Measurements from ENCODE around the gene TIMM21. TPM values are rescaled to one million over a fixed set of nuclear protein-coding genes. Genes with fewer than 3 reads are reported as not detected.

The TIMM21 gene
- total and polyA plus RNA-seq, 4 donors: 22.0 to 39.2 (median 30.0) TPM

- peak overlapping the region; percentile 84 to 86 for H3K27ac ChIP-seq (ENCODE audit: low read depth in 1 of 2, low read length in 2 of 2)
- DNase-seq (ENCODE audit: low spot score): peak; percentile 55
- peak overlapping the region; percentile 49 to 79 for H3K9ac ChIP-seq (ENCODE audit: low read depth in 1 of 2, low read length in 2 of 2)
- TF ChIP-seq ATF3 (IDR thresholded peaks at IDR 0.05) (no peak), RXRA (IDR thresholded peaks at IDR 0.05) (peak; percentile 4 to 36), FOXA1 (IDR thresholded peaks at IDR 0.05) (peak; percentile 84), FOXA2 (IDR thresholded peaks at IDR 0.05) (peak; percentile 94), GABPA (IDR thresholded peaks at IDR 0.05 in 1 of 2, conservative IDR thresholded peaks at IDR 0.05 in 1 of 2) (no peak), CTCF (IDR thresholded peaks at IDR 0.05; ENCODE audit: low read depth, low read length, missing input control) (peak; percentile 89), TAF1 (conservative IDR thresholded peaks at IDR 0.05) (no peak), MAX (IDR thresholded peaks at IDR 0.05) (peak; percentile 24), YY1 (IDR thresholded peaks at IDR 0.05) (peak; percentile 91), HNF4A (conservative IDR thresholded peaks at IDR 0.05) (peak in 1 of 2 donors; percentile 14), SP1 (IDR thresholded peaks at IDR 0.05) (peak; percentile 18), RAD21 (IDR thresholded peaks at IDR 0.05) (peak; percentile 95 to 97)
- no peaks in the 10 kb centered on the region for H3K36me3 ChIP-seq (ENCODE audit: control insufficient read depth in 4 of 4, insufficient read depth in 3 of 4, low read depth in 1 of 4, low read length in 3 of 4)
- H3K27me3 ChIP-seq (ENCODE audit: control insufficient read depth in 4 of 4, insufficient read depth in 4 of 4, low read length in 3 of 4): no peaks in the 10 kb centered on the region
- 3% methylated on average over 9 of the region's 9 CpGs for WGBS
- H3K4me1 ChIP-seq (ENCODE audit: control insufficient read depth in 4 of 4, insufficient read depth in 4 of 4, low read length in 3 of 4): peaks cover 7 to 27% (median 20%) of the 10 kb centered on the region in 4 donors
- H3K4me3 ChIP-seq (ENCODE audit: low read depth in 1 of 3, low read length in 3 of 3): peak overlapping the region; percentile 30 to 69 (median 41)
- no peaks in the 10 kb centered on the region for H3K9me3 ChIP-seq (ENCODE audit: control insufficient read depth in 4 of 4, low read length in 3 of 4)
Observed at GRCh38 chr18:74196220-74197119, 48.1 kb downstream of the TIMM21 start.

GRCh38 chr18:74197705-74198341 is 49.5 kb downstream of the TIMM21 start:
- H3K4me1 ChIP-seq (ENCODE audit: control insufficient read depth in 4 of 4, insufficient read depth in 4 of 4, low read length in 3 of 4): peaks cover 7 to 27% (median 20%) of the 10 kb centered on the region in 4 donors
- H3K27ac ChIP-seq (ENCODE audit: low read depth in 1 of 2, low read length in 2 of 2): peak overlapping the region; percentile 84 to 86
- H3K4me3 ChIP-seq (ENCODE audit: low read depth in 1 of 3, low read length in 3 of 3): no peak overlapping the region
- DNase-seq (ENCODE audit: low spot score): no peak
- H3K27me3 ChIP-seq (ENCODE audit: control insufficient read depth in 4 of 4, insufficient read depth in 4 of 4, low read length in 3 of 4): no peaks in the 10 kb centered on the region
- WGBS: 35% methylated on average over 11 of the region's 11 CpGs
- no peaks in the 10 kb centered on the region for H3K36me3 ChIP-seq (ENCODE audit: control insufficient read depth in 4 of 4, insufficient read depth in 3 of 4, low read depth in 1 of 4, low read length in 3 of 4)
- no peak overlapping the region for H3K9ac ChIP-seq (ENCODE audit: low read depth in 1 of 2, low read length in 2 of 2)
- H3K9me3 ChIP-seq (ENCODE audit: control insufficient read depth in 4 of 4, low read length in 3 of 4): no peaks in the 10 kb centered on the region
- peak; percentile 97 to 98 for TF ChIP-seq RXRA (IDR thresholded peaks at IDR 0.05)
- peak; percentile 62 to 80 for TF ChIP-seq RAD21 (IDR thresholded peaks at IDR 0.05)
- peak; percentile 72 for TF ChIP-seq ZBTB33 (IDR thresholded peaks at IDR 0.05)
- peak; percentile 90 to 93 for TF ChIP-seq HNF4A (conservative IDR thresholded peaks at IDR 0.05)
- peak; percentile 50 to 66 for TF ChIP-seq JUND (IDR thresholded peaks at IDR 0.05)
- TF ChIP-seq MAX (IDR thresholded peaks at IDR 0.05): peak; percentile 100
- peak; percentile 80 for TF ChIP-seq HNF4G (IDR thresholded peaks at IDR 0.05)
- peak; percentile 47 to 71 for TF ChIP-seq GABPA (IDR thresholded peaks at IDR 0.05 in 1 of 2, conservative IDR thresholded peaks at IDR 0.05 in 1 of 2)
- TF ChIP-seq REST (IDR thresholded peaks at IDR 0.05): no peak
- no peak for TF ChIP-seq NR2F2 (IDR thresholded peaks at IDR 0.05)
- TF ChIP-seq SP1 (IDR thresholded peaks at IDR 0.05): peak; percentile 98
- no peak for TF ChIP-seq FOXA1 (IDR thresholded peaks at IDR 0.05)
- TF ChIP-seq CTCF (IDR thresholded peaks at IDR 0.05; ENCODE audit: low read depth, low read length, missing input control): peak; percentile 1
- peak; percentile 58 for TF ChIP-seq TAF1 (conservative IDR thresholded peaks at IDR 0.05)
- TF ChIP-seq YY1 (IDR thresholded peaks at IDR 0.05): peak; percentile 87
- no peak for TF ChIP-seq FOXA2 (IDR thresholded peaks at IDR 0.05)
- TF ChIP-seq ATF3 (IDR thresholded peaks at IDR 0.05): peak; percentile 24
